ENCODE data around the gene RAC3.

Gene RAC3

DNA sequence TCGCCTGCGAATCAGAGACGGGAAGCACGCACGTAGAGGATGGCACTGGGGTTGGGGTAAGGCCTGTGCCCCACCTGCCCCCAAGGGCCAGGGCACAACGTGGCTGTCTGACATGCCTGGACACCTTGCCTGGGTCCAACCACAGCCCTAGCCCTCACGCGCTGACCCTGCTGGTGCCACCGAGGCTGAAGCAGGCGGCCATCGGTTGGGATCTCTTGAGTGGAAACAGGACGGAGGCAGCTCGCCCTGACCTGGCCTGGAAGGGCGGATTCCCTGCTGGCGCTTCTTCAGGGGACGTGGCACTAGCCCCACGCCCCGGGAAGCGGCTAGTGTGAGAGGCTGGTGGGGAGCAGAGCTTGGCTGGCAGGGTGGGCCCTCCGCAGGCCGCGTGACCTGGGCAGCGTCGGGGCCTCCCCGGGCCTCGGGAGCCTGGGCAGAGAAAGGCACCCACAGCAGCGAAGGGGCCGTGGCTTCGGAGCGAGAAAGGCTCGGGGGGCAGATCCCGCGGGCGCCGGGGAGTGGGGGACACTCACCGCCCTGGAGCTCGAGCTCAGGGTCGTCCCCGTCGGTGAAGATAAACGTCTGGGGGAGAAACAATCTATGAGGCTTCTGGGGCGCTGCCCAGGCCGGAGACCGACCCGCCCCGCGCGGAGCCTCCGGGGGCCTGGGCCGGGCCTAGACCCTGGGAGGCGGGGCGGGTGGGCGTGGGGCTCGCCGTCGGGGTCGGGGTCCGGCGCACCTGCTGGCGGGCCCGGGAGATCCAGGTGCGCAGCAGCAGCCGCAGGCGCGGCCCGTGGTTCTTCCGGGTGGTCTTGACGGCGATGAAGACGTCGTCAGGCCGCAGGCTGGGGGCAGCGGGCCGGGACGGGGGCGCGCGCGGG, 19.5 kb downstream of the RAC3 start:
- H3K14ac ChIP-seq (ENCODE audit: low read length): peak overlapping the region; percentile 82
- H3K4me2 ChIP-seq (ENCODE audit: low read length): peak overlapping the region; percentile 74
- peak overlapping the region; percentile 18 for H4K8ac ChIP-seq (ENCODE audit: low read depth, low read length)
- peaks cover 14 to 15% of the 10 kb centered on the region in 2 experiments for H3K4me1 ChIP-seq (ENCODE audit: control insufficient read depth in 1 of 2, insufficient read depth in 2 of 2, low read length in 2 of 2)
- H3K79me2 ChIP-seq (ENCODE audit: control insufficient read depth, insufficient read depth, low read length, poor library complexity): peaks cover 9% of the 10 kb centered on the region
- no peaks in the 10 kb centered on the region for H3K27me3 ChIP-seq (ENCODE audit: insufficient read depth, low read length)
- H2BK120ac ChIP-seq (ENCODE audit: insufficient read depth, low read length, poor library complexity): peak overlapping the region; percentile 17
- H3K79me1 ChIP-seq (ENCODE audit: low read length): peaks cover 4% of the 10 kb centered on the region
- peak overlapping the region; percentile 50 for H3K4ac ChIP-seq (ENCODE audit: low read depth, low read length)
- no peak overlapping the region for H3K27ac ChIP-seq (ENCODE audit: low read depth, low read length)
- peak overlapping the region; percentile 12 for H4K91ac ChIP-seq (ENCODE audit: low read depth, low read length)
- no peak for DNase-seq
- H3K9me3 ChIP-seq (ENCODE audit: insufficient read depth, low read depth, low read length): peaks cover 8% of the 10 kb centered on the region
- no peak overlapping the region for H2BK5ac ChIP-seq (ENCODE audit: low read depth, low read length, poor library complexity)
- peak overlapping the region; percentile 70 for H3K9ac ChIP-seq (ENCODE audit: low read length)
- H3K23ac ChIP-seq (ENCODE audit: low read length): no peak overlapping the region
- no peak overlapping the region for H2BK12ac ChIP-seq (ENCODE audit: low read length)
- H3K4me3 ChIP-seq (ENCODE audit: low read depth, low read length): peak overlapping the region; percentile 86
- no CpG with 5 or more reads among the region's 79 CpGs for WGBS (ENCODE audit: extremely low coverage, insufficient coverage, insufficient read length)
- H4K12ac ChIP-seq (ENCODE audit: low read depth, low read length): peak overlapping the region; percentile 3
- H3K18ac ChIP-seq (ENCODE audit: low read length): peak overlapping the region; percentile 52
- H2AK5ac ChIP-seq (ENCODE audit: low read length): peak overlapping the region; percentile 3
- peaks cover 59 to 64% of the 10 kb centered on the region in 2 experiments for H3K36me3 ChIP-seq (ENCODE audit: control insufficient read depth in 1 of 2, insufficient read depth in 2 of 2, low read length in 2 of 2)
- H2AFZ ChIP-seq (ENCODE audit: insufficient read depth, low read length, poor library complexity): peak overlapping the region; percentile 9

GRCh38 chr17:82051776-82052637, 20.5 kb downstream of the RAC3 start, which contains the start of the genes GPS1 and RFNG:
Gene GPS1, plus strand, starts transcription at chr17:82051898. Its CDS starts 34 bp downstream, at chr17:82051932.
Gene RFNG, minus strand, starts transcription at chr17:82051811. Its CDS starts 45 bp downstream, at chr17:82051766.
- peaks cover 9% of the 10 kb centered on the region for H3K79me2 ChIP-seq (ENCODE audit: control insufficient read depth, insufficient read depth, low read length, poor library complexity)
- peaks cover 14 to 15% of the 10 kb centered on the region in 2 experiments for H3K4me1 ChIP-seq (ENCODE audit: control insufficient read depth in 1 of 2, insufficient read depth in 2 of 2, low read length in 2 of 2)
- peak within 1 kb of the TSS; percentile 78 for H2AFZ ChIP-seq (ENCODE audit: insufficient read depth, low read length, poor library complexity)
- peaks cover 4% of the 10 kb centered on the region for H3K79me1 ChIP-seq (ENCODE audit: low read length)
- H3K4me2 ChIP-seq (ENCODE audit: low read length): peak within 1 kb of the TSS; percentile 100
- peak within 1 kb of the TSS; percentile 86 for H3K4me3 ChIP-seq (ENCODE audit: low read depth, low read length)
- H3K9ac ChIP-seq (ENCODE audit: low read length): peak within 1 kb of the TSS; percentile 91
- no peak within 1 kb of the TSS for H3K27ac ChIP-seq (ENCODE audit: low read depth, low read length)
- H4K12ac ChIP-seq (ENCODE audit: low read depth, low read length): peak within 1 kb of the TSS; percentile 49
- H2AK5ac ChIP-seq (ENCODE audit: low read length): peak within 1 kb of the TSS; percentile 73
- peak; percentile 49 to 69 for DNase-seq
- H4K8ac ChIP-seq (ENCODE audit: low read depth, low read length): peak within 1 kb of the TSS; percentile 87
- WGBS (ENCODE audit: extremely low coverage, insufficient coverage, insufficient read length): no CpG with 5 or more reads among the region's 94 CpGs
- peak within 1 kb of the TSS; percentile 17 for H2BK120ac ChIP-seq (ENCODE audit: insufficient read depth, low read length, poor library complexity)
- H3K4ac ChIP-seq (ENCODE audit: low read depth, low read length): peak within 1 kb of the TSS; percentile 62
- no peaks in the 10 kb centered on the region for H3K27me3 ChIP-seq (ENCODE audit: insufficient read depth, low read length)
- no peak within 1 kb of the TSS for H3K23ac ChIP-seq (ENCODE audit: low read length)
- no peak within 1 kb of the TSS for H2BK5ac ChIP-seq (ENCODE audit: low read depth, low read length, poor library complexity)
- peak within 1 kb of the TSS; percentile 53 for H3K18ac ChIP-seq (ENCODE audit: low read length)
- peaks cover 7% of the 10 kb centered on the region for H3K9me3 ChIP-seq (ENCODE audit: insufficient read depth, low read depth, low read length)
- peak within 1 kb of the TSS; percentile 41 for H4K91ac ChIP-seq (ENCODE audit: low read depth, low read length)
- H3K36me3 ChIP-seq (ENCODE audit: control insufficient read depth in 1 of 2, insufficient read depth in 2 of 2, low read length in 2 of 2): peaks cover 66 to 71% of the 10 kb centered on the region in 2 experiments
- peak within 1 kb of the TSS; percentile 82 for H3K14ac ChIP-seq (ENCODE audit: low read length)
- H2BK12ac ChIP-seq (ENCODE audit: low read length): no peak within 1 kb of the TSS

DNA sequence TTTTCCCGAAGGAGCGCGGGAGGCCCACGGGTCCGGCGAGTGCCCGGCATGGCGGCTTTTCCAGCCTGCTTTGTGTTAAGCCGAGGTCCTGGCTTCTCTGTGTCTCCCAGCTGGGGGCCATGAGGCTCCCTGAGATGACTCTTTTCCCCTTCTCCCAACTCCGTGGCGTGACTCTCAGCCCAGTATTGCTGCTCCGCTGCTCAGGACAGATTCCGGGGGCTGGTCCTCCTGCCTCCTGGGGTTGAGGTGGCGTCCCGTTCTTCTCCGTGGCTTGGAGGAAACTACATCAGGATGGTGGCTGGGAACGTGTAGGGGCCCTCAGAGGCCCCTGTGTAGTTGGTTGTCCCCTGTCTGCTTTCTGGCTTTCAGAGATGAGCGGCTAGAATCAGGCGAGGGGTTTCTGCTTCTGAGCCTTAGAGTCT, 21.2 kb downstream of the RAC3 start:
- peak overlapping the region; percentile 100 for H3K4me2 ChIP-seq (ENCODE audit: low read length)
- H3K79me2 ChIP-seq (ENCODE audit: control insufficient read depth, insufficient read depth, low read length, poor library complexity): peaks cover 9% of the 10 kb centered on the region
- H3K79me1 ChIP-seq (ENCODE audit: low read length): peaks cover 4% of the 10 kb centered on the region
- H2BK120ac ChIP-seq (ENCODE audit: insufficient read depth, low read length, poor library complexity): no peak overlapping the region
- H3K4me1 ChIP-seq (ENCODE audit: control insufficient read depth in 1 of 2, insufficient read depth in 2 of 2, low read length in 2 of 2): peaks cover 14 to 15% of the 10 kb centered on the region in 2 experiments
- H3K4ac ChIP-seq (ENCODE audit: low read depth, low read length): peak overlapping the region; percentile 62
- H3K27me3 ChIP-seq (ENCODE audit: insufficient read depth, low read length): no peaks in the 10 kb centered on the region
- no peak overlapping the region for H3K18ac ChIP-seq (ENCODE audit: low read length)
- peak overlapping the region; percentile 49 for H4K12ac ChIP-seq (ENCODE audit: low read depth, low read length)
- H2BK5ac ChIP-seq (ENCODE audit: low read depth, low read length, poor library complexity): no peak overlapping the region
- no CpG with 5 or more reads among the region's 19 CpGs for WGBS (ENCODE audit: extremely low coverage, insufficient coverage, insufficient read length)
- peaks cover 66 to 71% of the 10 kb centered on the region in 2 experiments for H3K36me3 ChIP-seq (ENCODE audit: control insufficient read depth in 1 of 2, insufficient read depth in 2 of 2, low read length in 2 of 2)
- H3K9ac ChIP-seq (ENCODE audit: low read length): peak overlapping the region; percentile 91
- no peak overlapping the region for H3K23ac ChIP-seq (ENCODE audit: low read length)
- DNase-seq: no peak
- peak overlapping the region; percentile 86 for H3K4me3 ChIP-seq (ENCODE audit: low read depth, low read length)
- H3K9me3 ChIP-seq (ENCODE audit: insufficient read depth, low read depth, low read length): peaks cover 4% of the 10 kb centered on the region
- H4K8ac ChIP-seq (ENCODE audit: low read depth, low read length): no peak overlapping the region
- no peak overlapping the region for H3K14ac ChIP-seq (ENCODE audit: low read length)
- no peak overlapping the region for H2BK12ac ChIP-seq (ENCODE audit: low read length)
- H3K27ac ChIP-seq (ENCODE audit: low read depth, low read length): no peak overlapping the region
- H2AFZ ChIP-seq (ENCODE audit: insufficient read depth, low read length, poor library complexity): no peak overlapping the region
- no peak overlapping the region for H4K91ac ChIP-seq (ENCODE audit: low read depth, low read length)
- no peak overlapping the region for H2AK5ac ChIP-seq (ENCODE audit: low read length)

- H3K9me3 ChIP-seq (ENCODE audit: insufficient read depth, low read depth, low read length): peaks cover 4% of the 10 kb centered on the region
- H2AFZ ChIP-seq (ENCODE audit: insufficient read depth, low read length, poor library complexity): no peak overlapping the region
- no peak overlapping the region for H3K4me3 ChIP-seq (ENCODE audit: low read depth, low read length)
- H3K4me2 ChIP-seq (ENCODE audit: low read length): peak overlapping the region; percentile 100
- H2BK12ac ChIP-seq (ENCODE audit: low read length): no peak overlapping the region
- no peak overlapping the region for H3K14ac ChIP-seq (ENCODE audit: low read length)
- no peak overlapping the region for H4K12ac ChIP-seq (ENCODE audit: low read depth, low read length)
- H3K9ac ChIP-seq (ENCODE audit: low read length): peak overlapping the region; percentile 15
- H3K27ac ChIP-seq (ENCODE audit: low read depth, low read length): no peak overlapping the region
- no peaks in the 10 kb centered on the region for H3K27me3 ChIP-seq (ENCODE audit: insufficient read depth, low read length)
- WGBS (ENCODE audit: extremely low coverage, insufficient coverage, insufficient read length): no CpG with 5 or more reads among the region's 19 CpGs
- DNase-seq: no peak
- H3K4ac ChIP-seq (ENCODE audit: low read depth, low read length): no peak overlapping the region
- H4K8ac ChIP-seq (ENCODE audit: low read depth, low read length): no peak overlapping the region
- H3K23ac ChIP-seq (ENCODE audit: low read length): no peak overlapping the region
- H2BK120ac ChIP-seq (ENCODE audit: insufficient read depth, low read length, poor library complexity): no peak overlapping the region
- H3K79me2 ChIP-seq (ENCODE audit: control insufficient read depth, insufficient read depth, low read length, poor library complexity): peaks cover 9% of the 10 kb centered on the region
- H3K4me1 ChIP-seq (ENCODE audit: control insufficient read depth in 1 of 2, insufficient read depth in 2 of 2, low read length in 2 of 2): peaks cover 14 to 15% of the 10 kb centered on the region in 2 experiments
- H4K91ac ChIP-seq (ENCODE audit: low read depth, low read length): no peak overlapping the region
- H3K79me1 ChIP-seq (ENCODE audit: low read length): peaks cover 4% of the 10 kb centered on the region
- H3K18ac ChIP-seq (ENCODE audit: low read length): no peak overlapping the region
- no peak overlapping the region for H2BK5ac ChIP-seq (ENCODE audit: low read depth, low read length, poor library complexity)
- H3K36me3 ChIP-seq (ENCODE audit: control insufficient read depth in 1 of 2, insufficient read depth in 2 of 2, low read length in 2 of 2): peaks cover 66 to 71% of the 10 kb centered on the region in 2 experiments
- H2AK5ac ChIP-seq (ENCODE audit: low read length): no peak overlapping the region
Measured at GRCh38 chr17:82053130-82053529, 21.7 kb downstream of the RAC3 start.
